GM19099 (cell line): ENCODE results near the gene HINT3.

Experiments used
- POLR2A ChIP-seq: IDR thresholded peaks from 3 replicates; pipeline ENCODE4 v1.6.1; 2011; ENCODE audit warnings: low read depth; ENCODE audit not compliant: insufficient read length; ENCODE audit errors: extremely low read depth

HINT3 gene

GRCh38 chr6:125983246-125983945 is 26.8 kb downstream of the HINT3 start:
- TF ChIP-seq POLR2A, result no peak

GRCh38 chr6:125984311-125984710 is 27.7 kb downstream of the HINT3 start:
- TF ChIP-seq POLR2A, result no peak

- TF ChIP-seq POLR2A, result no peak
Observed at GRCh38 chr6:125985522-125985921, 29.0 kb downstream of the HINT3 start.

GRCh38 chr6:125985979-125986300 is 29.4 kb downstream of the HINT3 start:
- TF ChIP-seq POLR2A, result no peak

GRCh38 chr6:125986301-125987025 is 29.9 kb downstream of the HINT3 start, which contains the start of gene TRMT11:
TRMT11 (plus strand) TSS chr6:125986540; CDS start chr6:125986551, 11 bp downstream.
- peak; percentile 98 for TF ChIP-seq POLR2A

- no peak for TF ChIP-seq POLR2A
Observed at GRCh38 chr6:125987026-125987617, 30.6 kb downstream of the HINT3 start.

- TF ChIP-seq POLR2A, result no peak
Observed at GRCh38 chr6:125988280-125988679, 31.7 kb downstream of the HINT3 start.

GRCh38 chr6:125989631-125990030 is 33.1 kb downstream of the HINT3 start:
- TF ChIP-seq POLR2A, result no peak

- TF ChIP-seq POLR2A, result no peak
Observed at GRCh38 chr6:125991653-125992052, 35.1 kb downstream of the HINT3 start.

GRCh38 chr6:125994670-125995488 is 38.3 kb downstream of the HINT3 start:
- no peak for TF ChIP-seq POLR2A

GRCh38 chr6:125995972-125996580 is 39.5 kb downstream of the HINT3 start:
- TF ChIP-seq POLR2A, result no peak

GRCh38 chr6:126002755-126003679 is 46.4 kb downstream of the HINT3 start:
- TF ChIP-seq POLR2A, result no peak

- no peak for TF ChIP-seq POLR2A
Observed at GRCh38 chr6:126007800-126008199, 51.2 kb downstream of the HINT3 start.

GRCh38 chr6:126010040-126010439 is 53.5 kb downstream of the HINT3 start:
- no peak for TF ChIP-seq POLR2A
